Vagina (tissue), 2 donors: ENCODE measurements around the gene ERO1B.

Experiments
- POLR2A ChIP-seq, 2 donors: fragments of 450-650 bp; IDR thresholded peaks; one replicate each; pipeline ENCODE4 v1.6.1; 2017; ENCODE audit warnings: antibody characterized with exemption in 2 of 2, mild to moderate bottlenecking in 2 of 2, moderate library complexity in 2 of 2
- TF ChIP-seq, protein P1 (sequence below), 3 experiments: fragments of 450-650 bp in 2 of 3; fragments of 200-600 bp in 1 of 3; sonication (generic) in 1 of 3; IDR thresholded peaks; one replicate each; pipeline ENCODE4 v1.5.1; 2017 to 2019; ENCODE audit warnings: antibody characterized with exemption in 3 of 3, mild to moderate bottlenecking in 2 of 3, moderate library complexity in 2 of 3

DNA sequence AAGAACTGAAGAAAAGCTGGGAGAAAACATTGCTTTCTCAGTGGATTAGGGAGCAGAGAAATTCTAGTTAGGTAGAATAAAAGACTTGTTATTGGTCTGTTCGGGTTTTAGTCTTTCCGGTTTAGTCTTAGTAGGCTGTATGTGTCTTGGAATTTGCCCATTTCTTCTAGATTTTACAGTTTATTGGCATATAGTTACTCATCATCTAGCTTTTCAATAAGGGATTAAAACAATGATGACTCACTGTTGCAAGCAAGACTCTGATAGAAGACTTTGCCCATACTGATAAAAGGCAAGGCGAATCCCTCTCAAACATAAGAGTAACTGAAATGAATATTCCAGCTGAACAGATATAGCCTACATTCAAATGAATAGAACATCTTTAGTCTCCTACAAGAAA is 77.1 kb downstream of the ERO1B start:
- TF ChIP-seq, protein P1, sequence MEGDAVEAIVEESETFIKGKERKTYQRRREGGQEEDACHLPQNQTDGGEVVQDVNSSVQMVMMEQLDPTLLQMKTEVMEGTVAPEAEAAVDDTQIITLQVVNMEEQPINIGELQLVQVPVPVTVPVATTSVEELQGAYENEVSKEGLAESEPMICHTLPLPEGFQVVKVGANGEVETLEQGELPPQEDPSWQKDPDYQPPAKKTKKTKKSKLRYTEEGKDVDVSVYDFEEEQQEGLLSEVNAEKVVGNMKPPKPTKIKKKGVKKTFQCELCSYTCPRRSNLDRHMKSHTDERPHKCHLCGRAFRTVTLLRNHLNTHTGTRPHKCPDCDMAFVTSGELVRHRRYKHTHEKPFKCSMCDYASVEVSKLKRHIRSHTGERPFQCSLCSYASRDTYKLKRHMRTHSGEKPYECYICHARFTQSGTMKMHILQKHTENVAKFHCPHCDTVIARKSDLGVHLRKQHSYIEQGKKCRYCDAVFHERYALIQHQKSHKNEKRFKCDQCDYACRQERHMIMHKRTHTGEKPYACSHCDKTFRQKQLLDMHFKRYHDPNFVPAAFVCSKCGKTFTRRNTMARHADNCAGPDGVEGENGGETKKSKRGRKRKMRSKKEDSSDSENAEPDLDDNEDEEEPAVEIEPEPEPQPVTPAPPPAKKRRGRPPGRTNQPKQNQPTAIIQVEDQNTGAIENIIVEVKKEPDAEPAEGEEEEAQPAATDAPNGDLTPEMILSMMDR (IDR thresholded peaks at IDR 0.05): no peak
- no peak for TF ChIP-seq POLR2A (IDR thresholded peaks at IDR 0.05)
